WTC11 (cell line): ENCODE measurements around the gene MBD3L1. TPM values are rescaled to one million over a fixed set of nuclear protein-coding genes. Genes with fewer than 3 reads are reported as not detected.

Experiments used
- ATAC-seq: fragments of 200-7000 bp; cut with Tn5 transposase; 2 replicates; pipeline ENCODE4 v1.10.0; 2021; ENCODE audit warnings: mild to moderate bottlenecking, moderate library complexity
- CTCF ChIA-PET: fragments of 300-600 bp; sonication (Branson Sonifier 250); formaldehyde crosslinking; loops from one replicate; lab custom pipeline; 2021; ENCODE audit warnings: antibody characterized with exemption; lab: Charles Lee
- POLR2A ChIA-PET: fragments of 350-600 bp; sonication (Branson Sonifier 250); formaldehyde crosslinking; loops from one replicate; lab custom pipeline; 2021; ENCODE audit warnings: antibody characterized with exemption; lab: Charles Lee
- DNase-seq: peaks from one replicate; pipeline ENCODE4 v3.0.0; 2021; ENCODE audit warnings: low spot score
- H3K27ac Mint-ChIP-seq: 2 replicates; pipeline ENCODE4 v1.8.0; 2021; ENCODE audit warnings: mixed read lengths
- H3K27me3 Mint-ChIP-seq: 2 replicates; pipeline ENCODE4 v1.8.0; 2021; ENCODE audit warnings: low read depth, mild to moderate bottlenecking, moderate library complexity, mixed read lengths
- H3K36me3 Mint-ChIP-seq: 2 replicates; pipeline ENCODE4 v1.8.0; 2021; ENCODE audit warnings: mixed read lengths
- H3K4me1 Mint-ChIP-seq: 2 replicates; pipeline ENCODE4 v1.8.0; 2022; ENCODE audit warnings: mixed read lengths
- H3K4me3 Mint-ChIP-seq: 2 replicates; pipeline ENCODE4 v1.8.0; 2021; ENCODE audit warnings: mild to moderate bottlenecking, moderate library complexity, mixed read lengths
- H3K9me3 Mint-ChIP-seq: 2 replicates; pipeline ENCODE4 v1.8.0; 2021; ENCODE audit warnings: mixed read lengths
- ATF1 ChIP-seq: sonication (generic); formaldehyde crosslinking; IDR thresholded peaks from 2 replicates; pipeline ENCODE4 v1.8.1; 2023; ENCODE audit warnings: mild to moderate bottlenecking, moderate library complexity, missing genetic modification reagents
- CREB1 ChIP-seq: sonication (generic); formaldehyde crosslinking; IDR thresholded peaks from 2 replicates; pipeline ENCODE4 v1.8.0; 2023; ENCODE audit warnings: mild to moderate bottlenecking, missing genetic modification reagents
- JAZF1 ChIP-seq: fragments of 250-450 bp; sonication (Bioruptor Pico); IDR thresholded peaks from 2 replicates; pipeline ENCODE4 v1.9.0; 2021; ENCODE audit warnings: moderate library complexity, mild to moderate bottlenecking, inconsistent platforms
- OVOL2 ChIP-seq: fragments of 250-450 bp; sonication (Bioruptor Pico); IDR thresholded peaks from 2 replicates; pipeline ENCODE4 v1.9.0; 2021; ENCODE audit warnings: mild to moderate bottlenecking, borderline replicate concordance
- RELA ChIP-seq: sonication (generic); formaldehyde crosslinking; IDR thresholded peaks from 2 replicates; pipeline ENCODE4 v1.8.1; 2022; ENCODE audit warnings: missing genetic modification reagents, mild to moderate bottlenecking, borderline replicate concordance
- SP1 ChIP-seq: sonication (generic); formaldehyde crosslinking; conservative IDR thresholded peaks from 2 replicates; pipeline ENCODE4 v1.8.1; 2022; ENCODE audit warnings: missing genetic modification reagents
- ZNF121 ChIP-seq: sonication (generic); formaldehyde crosslinking; IDR thresholded peaks from 2 replicates; pipeline ENCODE4 v1.8.0; 2023; ENCODE audit warnings: missing genetic modification reagents
- ZNF138 ChIP-seq: sonication (generic); formaldehyde crosslinking; conservative IDR thresholded peaks from 2 replicates; pipeline ENCODE4 v1.8.1; 2022; ENCODE audit warnings: mild to moderate bottlenecking, moderate library complexity, missing genetic modification reagents
- ZNF219 ChIP-seq: sonication (generic); formaldehyde crosslinking; IDR thresholded peaks from 2 replicates; pipeline ENCODE4 v1.8.0; 2023; ENCODE audit warnings: missing genetic modification reagents, mild to moderate bottlenecking, borderline replicate concordance
- ZNF263 ChIP-seq: sonication (generic); formaldehyde crosslinking; IDR thresholded peaks from 2 replicates; pipeline ENCODE4 v1.8.1; 2022; ENCODE audit warnings: low read depth, mild to moderate bottlenecking, moderate library complexity, missing genetic modification reagents
- ZNF416 ChIP-seq: fragments of 250-450 bp; sonication (Bioruptor Pico); IDR thresholded peaks from 2 replicates; pipeline ENCODE4 v1.9.0; 2021; ENCODE audit warnings: mild to moderate bottlenecking, inconsistent platforms
- ZNF423 ChIP-seq: fragments of 250-450 bp; sonication (Bioruptor Pico); IDR thresholded peaks from 2 replicates; pipeline ENCODE4 v2.1.2; 2022; ENCODE audit warnings: mild to moderate bottlenecking, moderate library complexity
- total RNA-seq: library from RNA; stranded (reverse); gene quantifications from 3 replicates; pipeline ENCODE4 v1.2.3, GENCODE V29; 2021
- TF ChIP-seq, protein P1 (sequence below): fragments of 250-450 bp; sonication (Bioruptor Pico); IDR thresholded peaks from 2 replicates; pipeline ENCODE4 v1.9.0; 2021; ENCODE audit warnings: mild to moderate bottlenecking, borderline replicate concordance
- TF ChIP-seq, protein P2 (sequence below): fragments of 250-450 bp; sonication (Bioruptor Pico); IDR thresholded peaks from 2 replicates; pipeline ENCODE4 v1.9.0; 2021; ENCODE audit warnings: mild to moderate bottlenecking
- TF ChIP-seq, protein P3 (sequence below): sonication (generic); formaldehyde crosslinking; IDR thresholded peaks from 2 replicates; pipeline ENCODE4 v1.8.1; 2023; ENCODE audit warnings: mild to moderate bottlenecking, missing genetic modification reagents
- TF ChIP-seq, protein P4 (sequence below): sonication (generic); formaldehyde crosslinking; IDR thresholded peaks from 2 replicates; pipeline ENCODE4 v1.8.1; 2023; ENCODE audit warnings: mild to moderate bottlenecking, missing genetic modification reagents
- TF ChIP-seq, protein P5 (sequence below): sonication (generic); formaldehyde crosslinking; IDR thresholded peaks from 2 replicates; pipeline ENCODE4 v1.8.1; 2022; ENCODE audit warnings: mild to moderate bottlenecking, missing genetic modification reagents, moderate library complexity, borderline replicate concordance
- TF ChIP-seq, protein P6 (sequence below): sonication (generic); formaldehyde crosslinking; IDR thresholded peaks from 2 replicates; pipeline ENCODE4 v1.8.1; 2023; ENCODE audit warnings: mild to moderate bottlenecking, missing genetic modification reagents, moderate library complexity

Gene MBD3L1
- total RNA-seq, 1 experiment from 2014 or later, result not detected

DNA sequence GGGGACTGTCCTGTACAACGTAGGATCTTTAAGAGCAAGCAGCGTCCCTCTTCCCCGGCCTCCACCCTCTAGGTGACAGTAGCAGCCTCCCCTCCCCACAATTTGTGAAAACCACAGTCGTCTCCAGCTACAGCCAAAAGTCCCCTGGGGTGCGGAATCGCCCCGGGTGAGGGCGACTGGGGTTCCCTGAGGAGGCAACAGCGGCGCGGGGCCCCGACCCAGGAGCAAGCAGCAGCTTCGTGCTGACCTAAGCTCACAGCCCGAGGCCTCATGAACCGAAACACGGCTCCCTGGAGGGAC, 395 bp upstream of the MBD3L1 start (continued):
- TF ChIP-seq ZNF423 (no peak), ZNF138 (CRISPR knock-in tag) (no peak), RELA (CRISPR knock-in tag) (no peak), ZNF219 (CRISPR knock-in tag) (no peak), OVOL2 (CRISPR knock-in tag) (no peak), ZNF416 (CRISPR knock-in tag) (no peak), CREB1 (CRISPR knock-in tag) (no peak), JAZF1 (no peak)
- TF ChIP-seq, protein P1, sequence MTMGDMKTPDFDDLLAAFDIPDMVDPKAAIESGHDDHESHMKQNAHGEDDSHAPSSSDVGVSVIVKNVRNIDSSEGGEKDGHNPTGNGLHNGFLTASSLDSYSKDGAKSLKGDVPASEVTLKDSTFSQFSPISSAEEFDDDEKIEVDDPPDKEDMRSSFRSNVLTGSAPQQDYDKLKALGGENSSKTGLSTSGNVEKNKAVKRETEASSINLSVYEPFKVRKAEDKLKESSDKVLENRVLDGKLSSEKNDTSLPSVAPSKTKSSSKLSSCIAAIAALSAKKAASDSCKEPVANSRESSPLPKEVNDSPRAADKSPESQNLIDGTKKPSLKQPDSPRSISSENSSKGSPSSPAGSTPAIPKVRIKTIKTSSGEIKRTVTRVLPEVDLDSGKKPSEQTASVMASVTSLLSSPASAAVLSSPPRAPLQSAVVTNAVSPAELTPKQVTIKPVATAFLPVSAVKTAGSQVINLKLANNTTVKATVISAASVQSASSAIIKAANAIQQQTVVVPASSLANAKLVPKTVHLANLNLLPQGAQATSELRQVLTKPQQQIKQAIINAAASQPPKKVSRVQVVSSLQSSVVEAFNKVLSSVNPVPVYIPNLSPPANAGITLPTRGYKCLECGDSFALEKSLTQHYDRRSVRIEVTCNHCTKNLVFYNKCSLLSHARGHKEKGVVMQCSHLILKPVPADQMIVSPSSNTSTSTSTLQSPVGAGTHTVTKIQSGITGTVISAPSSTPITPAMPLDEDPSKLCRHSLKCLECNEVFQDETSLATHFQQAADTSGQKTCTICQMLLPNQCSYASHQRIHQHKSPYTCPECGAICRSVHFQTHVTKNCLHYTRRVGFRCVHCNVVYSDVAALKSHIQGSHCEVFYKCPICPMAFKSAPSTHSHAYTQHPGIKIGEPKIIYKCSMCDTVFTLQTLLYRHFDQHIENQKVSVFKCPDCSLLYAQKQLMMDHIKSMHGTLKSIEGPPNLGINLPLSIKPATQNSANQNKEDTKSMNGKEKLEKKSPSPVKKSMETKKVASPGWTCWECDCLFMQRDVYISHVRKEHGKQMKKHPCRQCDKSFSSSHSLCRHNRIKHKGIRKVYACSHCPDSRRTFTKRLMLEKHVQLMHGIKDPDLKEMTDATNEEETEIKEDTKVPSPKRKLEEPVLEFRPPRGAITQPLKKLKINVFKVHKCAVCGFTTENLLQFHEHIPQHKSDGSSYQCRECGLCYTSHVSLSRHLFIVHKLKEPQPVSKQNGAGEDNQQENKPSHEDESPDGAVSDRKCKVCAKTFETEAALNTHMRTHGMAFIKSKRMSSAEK (CRISPR knock-in tag), result no peak
- TF ChIP-seq, protein P2, sequence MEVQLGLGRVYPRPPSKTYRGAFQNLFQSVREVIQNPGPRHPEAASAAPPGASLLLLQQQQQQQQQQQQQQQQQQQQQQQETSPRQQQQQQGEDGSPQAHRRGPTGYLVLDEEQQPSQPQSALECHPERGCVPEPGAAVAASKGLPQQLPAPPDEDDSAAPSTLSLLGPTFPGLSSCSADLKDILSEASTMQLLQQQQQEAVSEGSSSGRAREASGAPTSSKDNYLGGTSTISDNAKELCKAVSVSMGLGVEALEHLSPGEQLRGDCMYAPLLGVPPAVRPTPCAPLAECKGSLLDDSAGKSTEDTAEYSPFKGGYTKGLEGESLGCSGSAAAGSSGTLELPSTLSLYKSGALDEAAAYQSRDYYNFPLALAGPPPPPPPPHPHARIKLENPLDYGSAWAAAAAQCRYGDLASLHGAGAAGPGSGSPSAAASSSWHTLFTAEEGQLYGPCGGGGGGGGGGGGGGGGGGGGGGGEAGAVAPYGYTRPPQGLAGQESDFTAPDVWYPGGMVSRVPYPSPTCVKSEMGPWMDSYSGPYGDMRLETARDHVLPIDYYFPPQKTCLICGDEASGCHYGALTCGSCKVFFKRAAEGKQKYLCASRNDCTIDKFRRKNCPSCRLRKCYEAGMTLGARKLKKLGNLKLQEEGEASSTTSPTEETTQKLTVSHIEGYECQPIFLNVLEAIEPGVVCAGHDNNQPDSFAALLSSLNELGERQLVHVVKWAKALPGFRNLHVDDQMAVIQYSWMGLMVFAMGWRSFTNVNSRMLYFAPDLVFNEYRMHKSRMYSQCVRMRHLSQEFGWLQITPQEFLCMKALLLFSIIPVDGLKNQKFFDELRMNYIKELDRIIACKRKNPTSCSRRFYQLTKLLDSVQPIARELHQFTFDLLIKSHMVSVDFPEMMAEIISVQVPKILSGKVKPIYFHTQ, result no peak

DNA sequence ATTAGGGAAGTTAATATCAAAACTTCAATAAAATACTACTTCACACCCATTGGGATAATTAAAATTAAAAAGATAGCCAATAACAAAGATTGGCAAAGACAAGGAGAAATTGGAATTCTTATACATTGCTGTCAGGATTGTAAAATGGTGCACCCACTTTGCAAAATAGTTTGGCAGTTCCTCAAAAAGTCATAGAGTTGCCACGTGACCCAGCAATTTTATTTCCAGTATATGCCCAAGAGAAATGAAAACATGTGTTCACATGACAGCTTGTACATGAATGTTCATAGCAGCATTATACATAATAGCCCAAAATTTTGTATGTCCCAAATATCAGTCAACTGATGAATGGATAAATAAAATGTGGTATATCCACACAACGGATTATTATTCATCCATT, 3.3 kb downstream of the MBD3L1 start:
- ChIA-PET POLR2A (no interaction called here), CTCF (no interaction called here)
- TF ChIP-seq, protein P3, sequence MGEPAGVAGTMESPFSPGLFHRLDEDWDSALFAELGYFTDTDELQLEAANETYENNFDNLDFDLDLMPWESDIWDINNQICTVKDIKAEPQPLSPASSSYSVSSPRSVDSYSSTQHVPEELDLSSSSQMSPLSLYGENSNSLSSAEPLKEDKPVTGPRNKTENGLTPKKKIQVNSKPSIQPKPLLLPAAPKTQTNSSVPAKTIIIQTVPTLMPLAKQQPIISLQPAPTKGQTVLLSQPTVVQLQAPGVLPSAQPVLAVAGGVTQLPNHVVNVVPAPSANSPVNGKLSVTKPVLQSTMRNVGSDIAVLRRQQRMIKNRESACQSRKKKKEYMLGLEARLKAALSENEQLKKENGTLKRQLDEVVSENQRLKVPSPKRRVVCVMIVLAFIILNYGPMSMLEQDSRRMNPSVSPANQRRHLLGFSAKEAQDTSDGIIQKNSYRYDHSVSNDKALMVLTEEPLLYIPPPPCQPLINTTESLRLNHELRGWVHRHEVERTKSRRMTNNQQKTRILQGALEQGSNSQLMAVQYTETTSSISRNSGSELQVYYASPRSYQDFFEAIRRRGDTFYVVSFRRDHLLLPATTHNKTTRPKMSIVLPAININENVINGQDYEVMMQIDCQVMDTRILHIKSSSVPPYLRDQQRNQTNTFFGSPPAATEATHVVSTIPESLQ (CRISPR knock-in tag), result no peak
- TF ChIP-seq ZNF121 (CRISPR knock-in tag) (no peak), ATF1 (no peak), SP1 (CRISPR knock-in tag) (no peak), ZNF263 (no peak), ZNF219 (CRISPR knock-in tag) (no peak)
- TF ChIP-seq, protein P4, sequence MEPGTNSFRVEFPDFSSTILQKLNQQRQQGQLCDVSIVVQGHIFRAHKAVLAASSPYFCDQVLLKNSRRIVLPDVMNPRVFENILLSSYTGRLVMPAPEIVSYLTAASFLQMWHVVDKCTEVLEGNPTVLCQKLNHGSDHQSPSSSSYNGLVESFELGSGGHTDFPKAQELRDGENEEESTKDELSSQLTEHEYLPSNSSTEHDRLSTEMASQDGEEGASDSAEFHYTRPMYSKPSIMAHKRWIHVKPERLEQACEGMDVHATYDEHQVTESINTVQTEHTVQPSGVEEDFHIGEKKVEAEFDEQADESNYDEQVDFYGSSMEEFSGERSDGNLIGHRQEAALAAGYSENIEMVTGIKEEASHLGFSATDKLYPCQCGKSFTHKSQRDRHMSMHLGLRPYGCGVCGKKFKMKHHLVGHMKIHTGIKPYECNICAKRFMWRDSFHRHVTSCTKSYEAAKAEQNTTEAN (CRISPR knock-in tag), result no peak
- TF ChIP-seq, protein P5, sequence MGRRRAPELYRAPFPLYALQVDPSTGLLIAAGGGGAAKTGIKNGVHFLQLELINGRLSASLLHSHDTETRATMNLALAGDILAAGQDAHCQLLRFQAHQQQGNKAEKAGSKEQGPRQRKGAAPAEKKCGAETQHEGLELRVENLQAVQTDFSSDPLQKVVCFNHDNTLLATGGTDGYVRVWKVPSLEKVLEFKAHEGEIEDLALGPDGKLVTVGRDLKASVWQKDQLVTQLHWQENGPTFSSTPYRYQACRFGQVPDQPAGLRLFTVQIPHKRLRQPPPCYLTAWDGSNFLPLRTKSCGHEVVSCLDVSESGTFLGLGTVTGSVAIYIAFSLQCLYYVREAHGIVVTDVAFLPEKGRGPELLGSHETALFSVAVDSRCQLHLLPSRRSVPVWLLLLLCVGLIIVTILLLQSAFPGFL (CRISPR knock-in tag), result no peak
- TF ChIP-seq, protein P6, sequence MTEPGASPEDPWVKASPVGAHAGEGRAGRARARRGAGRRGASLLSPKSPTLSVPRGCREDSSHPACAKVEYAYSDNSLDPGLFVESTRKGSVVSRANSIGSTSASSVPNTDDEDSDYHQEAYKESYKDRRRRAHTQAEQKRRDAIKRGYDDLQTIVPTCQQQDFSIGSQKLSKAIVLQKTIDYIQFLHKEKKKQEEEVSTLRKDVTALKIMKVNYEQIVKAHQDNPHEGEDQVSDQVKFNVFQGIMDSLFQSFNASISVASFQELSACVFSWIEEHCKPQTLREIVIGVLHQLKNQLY (CRISPR knock-in tag), result no peak
- Mint-ChIP-seq H3K27ac (no peak overlapping the region), H3K27me3 (peaks cover 13% of the 10 kb centered on the region), H3K36me3 (peaks cover 64% of the 10 kb centered on the region), H3K9me3 (peaks cover 72% of the 10 kb centered on the region), H3K4me1 (no peaks in the 10 kb centered on the region), H3K4me3 (no peak overlapping the region)
- DNase-seq, result no peak
- ATAC-seq, result no peak
